Measurements from ENCODE around the gene CELF2.

CELF2 gene

DNA sequence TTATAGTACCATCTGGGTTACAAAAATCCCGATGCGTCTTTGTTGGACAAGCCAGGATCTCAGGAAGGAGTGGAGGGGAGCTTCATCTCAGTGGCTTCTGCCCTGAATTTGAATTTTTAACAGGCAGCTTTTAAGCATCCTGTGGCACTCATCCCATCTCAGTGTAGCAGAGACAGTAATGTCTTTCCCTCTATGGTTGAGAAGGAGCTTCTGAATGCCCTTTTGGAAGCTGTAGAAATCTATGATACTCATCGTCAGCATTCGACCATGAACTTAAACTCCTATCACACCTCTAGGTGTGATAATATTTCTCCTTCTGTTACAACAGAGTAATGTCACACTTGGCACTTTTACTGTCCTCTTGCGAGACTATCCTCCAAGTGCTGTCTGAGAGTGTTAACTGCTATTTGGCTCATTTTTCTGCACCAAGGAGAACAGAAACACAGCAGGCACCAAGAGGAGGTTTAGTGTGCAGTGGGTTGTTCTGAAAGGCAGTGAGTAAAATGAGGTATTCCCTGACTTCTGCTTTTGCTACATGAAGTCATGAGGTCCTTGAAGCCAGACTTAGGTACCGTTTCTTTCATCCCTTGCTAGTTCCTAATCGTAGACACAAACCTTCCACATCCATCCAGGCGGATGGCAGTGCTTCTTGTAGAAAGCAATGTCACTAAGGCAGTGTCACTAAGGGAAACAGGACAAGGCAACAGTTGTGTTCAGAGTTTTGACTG lies 177.4 kb downstream of the CELF2 start:
- no peaks in the 10 kb centered on the region for H3K27me3 ChIP-seq (ENCODE audit: low read length)
- H3K4me2 ChIP-seq (ENCODE audit: low read depth, low read length, poor library complexity, severe bottlenecking), result no peak overlapping the region
- H3F3A ChIP-seq (ENCODE audit: insufficient read depth), result no peaks in the 10 kb centered on the region
- H3K9ac ChIP-seq (ENCODE audit: low read length), result no peak overlapping the region
- H2AFZ ChIP-seq (ENCODE audit: low read depth, low read length, severe bottlenecking), result no peak overlapping the region
- no peak for TF ChIP-seq EZH2phosphoT487 (conservative IDR thresholded peaks at IDR 0.05; ENCODE audit: low read length)
- TF ChIP-seq CTCF (IDR thresholded peaks at IDR 0.05; ENCODE audit: insufficient read depth, low read length, poor library complexity, severe bottlenecking), result no peak
- no peaks in the 10 kb centered on the region for H3K9me3 ChIP-seq (ENCODE audit: insufficient read depth, low read length)
- H3K9me2 ChIP-seq (replicated peaks; ENCODE audit: insufficient read depth, low read length), result no peaks in the 10 kb centered on the region
- no peaks in the 10 kb centered on the region for H3K79me2 ChIP-seq (ENCODE audit: insufficient read depth, low read length)
- no peak overlapping the region for H3K4me3 ChIP-seq (ENCODE audit: insufficient read depth, low read length, poor library complexity, severe bottlenecking)
- no peaks in the 10 kb centered on the region for H3K36me3 ChIP-seq (ENCODE audit: low read length)
- H3K27ac ChIP-seq (ENCODE audit: low read depth, low read length), result no peak overlapping the region
- H4K20me1 ChIP-seq (ENCODE audit: low read depth, low read length), result peaks cover 5% of the 10 kb centered on the region; the same call in 1 of the 2 replicates

GRCh38 chr10:11195623-11196022 lies 178.0 kb downstream of the CELF2 start:
- Histone ChIP-seq H3K4me3 (ENCODE audit: insufficient read depth, low read length, poor library complexity, severe bottlenecking) (no peak overlapping the region), H2AFZ (ENCODE audit: low read depth, low read length, severe bottlenecking) (no peak overlapping the region), H3K79me2 (ENCODE audit: insufficient read depth, low read length) (no peaks in the 10 kb centered on the region), H3K36me3 (ENCODE audit: low read length) (no peaks in the 10 kb centered on the region), H3K9me2 (replicated peaks; ENCODE audit: insufficient read depth, low read length) (no peaks in the 10 kb centered on the region), H3K27ac (ENCODE audit: low read depth, low read length) (no peak overlapping the region), H3F3A (ENCODE audit: insufficient read depth) (no peaks in the 10 kb centered on the region), H3K4me2 (ENCODE audit: low read depth, low read length, poor library complexity, severe bottlenecking) (no peak overlapping the region), H4K20me1 (ENCODE audit: low read depth, low read length) (peaks cover 5% of the 10 kb centered on the region; the same call in 1 of the 2 replicates), H3K27me3 (ENCODE audit: low read length) (no peaks in the 10 kb centered on the region), H3K9me3 (ENCODE audit: insufficient read depth, low read length) (no peaks in the 10 kb centered on the region), H3K9ac (ENCODE audit: low read length) (no peak overlapping the region)
- TF ChIP-seq EZH2phosphoT487 (conservative IDR thresholded peaks at IDR 0.05; ENCODE audit: low read length) (no peak), CTCF (IDR thresholded peaks at IDR 0.05; ENCODE audit: insufficient read depth, low read length, poor library complexity, severe bottlenecking) (no peak)

DNA sequence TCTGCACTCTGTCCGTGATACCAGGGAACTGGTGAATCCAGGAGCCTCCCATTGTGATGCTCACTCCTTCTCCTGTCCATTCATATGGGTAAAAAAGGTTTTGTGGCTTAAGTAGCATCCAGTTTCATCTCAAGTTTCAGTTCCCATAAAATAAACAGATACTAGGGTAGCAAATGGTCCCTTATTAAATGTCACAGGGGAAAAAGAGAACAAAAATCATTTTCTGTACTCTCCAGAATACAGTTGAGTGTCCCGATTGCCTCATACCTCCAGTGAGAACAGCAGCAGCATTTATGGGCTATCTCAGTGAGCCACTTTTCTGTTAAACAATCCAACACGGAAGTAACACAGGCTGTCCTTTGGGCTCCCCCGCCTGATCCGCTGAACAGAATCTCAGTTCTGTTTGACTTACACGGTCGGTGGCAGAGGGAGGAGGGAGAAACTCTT lies 179.6 kb downstream of the CELF2 start:
- no peak overlapping the region for H3K27ac ChIP-seq (ENCODE audit: low read depth, low read length)
- no peak overlapping the region for H2AFZ ChIP-seq (ENCODE audit: low read depth, low read length, severe bottlenecking)
- H3K36me3 ChIP-seq (ENCODE audit: low read length), result no peaks in the 10 kb centered on the region
- H3K9me3 ChIP-seq (ENCODE audit: insufficient read depth, low read length), result no peaks in the 10 kb centered on the region
- H3F3A ChIP-seq (ENCODE audit: insufficient read depth), result no peaks in the 10 kb centered on the region
- H4K20me1 ChIP-seq (ENCODE audit: low read depth, low read length), result peaks cover 5% of the 10 kb centered on the region; the same call in 1 of the 2 replicates
- no peak overlapping the region for H3K4me2 ChIP-seq (ENCODE audit: low read depth, low read length, poor library complexity, severe bottlenecking)
- no peak for TF ChIP-seq CTCF (IDR thresholded peaks at IDR 0.05; ENCODE audit: insufficient read depth, low read length, poor library complexity, severe bottlenecking)
- TF ChIP-seq EZH2phosphoT487 (conservative IDR thresholded peaks at IDR 0.05; ENCODE audit: low read length), result no peak
- no peak overlapping the region for H3K9ac ChIP-seq (ENCODE audit: low read length)
- H3K4me3 ChIP-seq (ENCODE audit: insufficient read depth, low read length, poor library complexity, severe bottlenecking), result no peak overlapping the region
- no peaks in the 10 kb centered on the region for H3K9me2 ChIP-seq (replicated peaks; ENCODE audit: insufficient read depth, low read length)
- no peaks in the 10 kb centered on the region for H3K79me2 ChIP-seq (ENCODE audit: insufficient read depth, low read length)
- H3K27me3 ChIP-seq (ENCODE audit: low read length), result no peaks in the 10 kb centered on the region

Data from SU-DHL-6 (cell line).